HG03565 (cell line): ENCODE measurements around the gene TRIP6.

Experiments
- ATAC-seq: cut with Tn5 transposase; IDR thresholded peaks from one replicate; pipeline ENCODE4 v1.9.1; 2021; ENCODE audit warnings: mild to moderate bottlenecking, moderate library complexity; ENCODE audit not compliant: unreplicated experiment

Gene TRIP6

GRCh38 chr7:100888988-100889750 is 22.0 kb downstream of the TRIP6 start, which contains the start of gene UFSP1:
UFSP1 (minus strand) TSS chr7:100889715; CDS start chr7:100889271, 444 bp downstream.
- ATAC-seq, result peak; percentile 24

- ATAC-seq, result no peak
Measured at GRCh38 chr7:100890653-100891567, 23.7 kb downstream of the TRIP6 start.

- no peak for ATAC-seq
Measured at GRCh38 chr7:100891568-100892247, 24.5 kb downstream of the TRIP6 start.

GRCh38 chr7:100892364-100893317 is 25.5 kb downstream of the TRIP6 start:
- no peak for ATAC-seq

- ATAC-seq, result no peak
Measured at GRCh38 chr7:100893318-100893895, 26.2 kb downstream of the TRIP6 start.

GRCh38 chr7:100893910-100894721 is 26.9 kb downstream of the TRIP6 start:
- no peak for ATAC-seq

- no peak for ATAC-seq
Measured at GRCh38 chr7:100894860-100895700, 27.9 kb downstream of the TRIP6 start.

GRCh38 chr7:100895701-100895955 is 28.4 kb downstream of the TRIP6 start, which contains the start of gene ACHE:
ACHE (minus strand) TSS chr7:100895888; CDS start chr7:100894232, 1,656 bp downstream.
- ATAC-seq, result no peak

GRCh38 chr7:100895956-100896731 is 29.0 kb downstream of the TRIP6 start:
- no peak for ATAC-seq

GRCh38 chr7:100896732-100897608 is 29.8 kb downstream of the TRIP6 start:
- ATAC-seq, result no peak

- ATAC-seq, result no peak
Measured at GRCh38 chr7:100897772-100898454, 30.7 kb downstream of the TRIP6 start.

- ATAC-seq, result no peak
Measured at GRCh38 chr7:100899432-100899831, 32.2 kb downstream of the TRIP6 start.

GRCh38 chr7:100900978-100901377 is 33.8 kb downstream of the TRIP6 start:
- no peak for ATAC-seq

- ATAC-seq, result no peak
Measured at GRCh38 chr7:100901921-100902332, 34.7 kb downstream of the TRIP6 start.

- ATAC-seq, result no peak
Measured at GRCh38 chr7:100902638-100903037, 35.5 kb downstream of the TRIP6 start.

GRCh38 chr7:100908512-100908911 is 41.3 kb downstream of the TRIP6 start:
- no peak for ATAC-seq
